AG04450 (cell line): ENCODE data around the gene ERVW-1. TPM values are rescaled to one million over a fixed set of nuclear protein-coding genes. Genes with fewer than 3 reads are reported as not detected.

ENCODE experiments used
- CTCF ChIA-PET: fragments of 300-600, 350-600 bp; formaldehyde crosslinking; extraction: SDS; loops from one replicate; lab custom pipeline; 2022; ENCODE audit warnings: antibody characterized with exemption, inconsistent platforms; lab: Charles Lee
- POLR2A ChIA-PET: fragments of 350-600 bp; formaldehyde crosslinking; extraction: SDS; loops from one replicate; lab custom pipeline; 2021; ENCODE audit warnings: antibody characterized with exemption, inconsistent platforms; lab: Yijun Ruan, JAX
- DNase-seq: peaks from one replicate; pipeline ENCODE4 v3.0.0-alpha.2; 2011; ENCODE audit warnings: low read depth, low spot score
- H3K27ac ChIP-seq: one replicate; pipeline ENCODE4 v1.5.1; 2012; ENCODE audit warnings: low read depth, low read length, control low read depth
- H3K27me3 ChIP-seq: one replicate; pipeline ENCODE4 v1.6.0; 2012; ENCODE audit warnings: low read length; ENCODE audit not compliant: control insufficient read depth, insufficient read depth
- H3K4me3 ChIP-seq: 2 replicates; pipeline ENCODE4 v1.5.1; 2011; ENCODE audit warnings: mild to moderate bottlenecking, low read depth, low read length, control low read depth
- H3K9me3 ChIP-seq: 2 replicates; pipeline ENCODE4 v1.5.1; 2012; ENCODE audit warnings: low read length; ENCODE audit not compliant: control insufficient read depth, insufficient read depth
- polyA plus RNA-seq: library from polyadenylated mRNA; depleted of rRNA; stranded (reverse); fragments of >200 nt; gene quantifications from 2 replicates; pipeline ENCODE4 v1.2.3, GENCODE V29; 2011
- TF ChIP-seq, protein P1 (sequence below): IDR thresholded peaks from 2 replicates; pipeline ENCODE4 v1.5.1; 2011; ENCODE audit warnings: low read depth, low read length, control low read depth, inconsistent platforms

The ERVW-1 gene
- polyA plus RNA-seq, 1 experiment: not detected

DNA sequence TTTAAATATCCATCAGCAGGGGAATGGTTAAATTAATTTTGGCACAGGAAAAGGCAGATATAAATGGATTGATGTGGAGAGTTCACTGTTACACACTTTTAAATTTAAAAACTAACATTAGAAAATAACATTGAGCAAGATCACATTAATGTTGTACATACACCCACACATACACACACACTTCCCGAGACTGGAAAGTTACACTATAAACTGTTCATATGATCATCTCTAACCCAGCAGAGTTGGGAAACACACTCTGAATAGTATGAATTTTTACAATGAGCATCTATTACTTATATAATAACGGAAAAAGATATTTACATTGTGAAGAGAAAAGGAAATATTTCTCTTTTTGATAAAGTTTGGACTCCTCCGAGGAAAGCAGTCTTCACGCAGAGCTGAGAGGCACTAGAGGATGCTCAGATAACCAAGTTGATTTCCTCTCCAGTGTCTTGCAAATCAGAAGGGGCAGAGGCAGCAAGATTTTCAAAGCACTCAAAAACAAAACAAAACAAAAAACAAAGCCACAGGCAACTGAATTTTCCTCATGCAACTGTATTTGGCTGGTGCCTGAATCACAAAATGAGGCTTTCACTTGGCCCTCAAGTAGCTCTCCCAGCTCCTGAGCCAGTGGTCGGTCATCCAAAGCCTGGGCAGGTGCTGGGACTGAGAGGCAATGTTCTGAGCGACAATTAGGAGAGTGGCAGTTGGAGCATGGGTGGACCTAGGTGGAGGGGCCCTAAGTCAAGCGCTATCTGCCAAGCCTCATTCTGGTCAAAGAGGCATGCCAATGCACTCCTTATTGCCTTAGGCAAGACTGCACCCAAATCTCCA lies 40.9 kb downstream of the ERVW-1 start:
- Histone ChIP-seq H3K27ac (no peak overlapping the region), H3K27me3 (peaks cover 11% of the 10 kb centered on the region), H3K9me3 (no peaks in the 10 kb centered on the region), H3K4me3 (no peak overlapping the region)
- ChIA-PET POLR2A (no interaction called here), CTCF (interaction anchor here (1.7 to 1.9 kb wide), 2 partner anchors 10 to 13 kb away, joined by 3 to 15 read pairs; no protein-coding TSS in a partner anchor)
- TF ChIP-seq, protein P1, sequence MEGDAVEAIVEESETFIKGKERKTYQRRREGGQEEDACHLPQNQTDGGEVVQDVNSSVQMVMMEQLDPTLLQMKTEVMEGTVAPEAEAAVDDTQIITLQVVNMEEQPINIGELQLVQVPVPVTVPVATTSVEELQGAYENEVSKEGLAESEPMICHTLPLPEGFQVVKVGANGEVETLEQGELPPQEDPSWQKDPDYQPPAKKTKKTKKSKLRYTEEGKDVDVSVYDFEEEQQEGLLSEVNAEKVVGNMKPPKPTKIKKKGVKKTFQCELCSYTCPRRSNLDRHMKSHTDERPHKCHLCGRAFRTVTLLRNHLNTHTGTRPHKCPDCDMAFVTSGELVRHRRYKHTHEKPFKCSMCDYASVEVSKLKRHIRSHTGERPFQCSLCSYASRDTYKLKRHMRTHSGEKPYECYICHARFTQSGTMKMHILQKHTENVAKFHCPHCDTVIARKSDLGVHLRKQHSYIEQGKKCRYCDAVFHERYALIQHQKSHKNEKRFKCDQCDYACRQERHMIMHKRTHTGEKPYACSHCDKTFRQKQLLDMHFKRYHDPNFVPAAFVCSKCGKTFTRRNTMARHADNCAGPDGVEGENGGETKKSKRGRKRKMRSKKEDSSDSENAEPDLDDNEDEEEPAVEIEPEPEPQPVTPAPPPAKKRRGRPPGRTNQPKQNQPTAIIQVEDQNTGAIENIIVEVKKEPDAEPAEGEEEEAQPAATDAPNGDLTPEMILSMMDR: no peak
- no peak for DNase-seq

- Histone ChIP-seq H3K4me3 (no peak overlapping the region), H3K9me3 (no peaks in the 10 kb centered on the region), H3K27me3 (peaks cover 9% of the 10 kb centered on the region), H3K27ac (no peak overlapping the region)
- DNase-seq: no peak
- TF ChIP-seq, protein P1: no peak
- CTCF ChIA-PET: interaction anchor here (0.6 to 0.7 kb wide), 2 partner anchors 11 to 25 kb away, joined by 3 read pairs; no protein-coding TSS in a partner anchor
- POLR2A ChIA-PET: no interaction called here
Measured at GRCh38 chr7:92435542-92435941, 42.2 kb downstream of the ERVW-1 start.

DNA sequence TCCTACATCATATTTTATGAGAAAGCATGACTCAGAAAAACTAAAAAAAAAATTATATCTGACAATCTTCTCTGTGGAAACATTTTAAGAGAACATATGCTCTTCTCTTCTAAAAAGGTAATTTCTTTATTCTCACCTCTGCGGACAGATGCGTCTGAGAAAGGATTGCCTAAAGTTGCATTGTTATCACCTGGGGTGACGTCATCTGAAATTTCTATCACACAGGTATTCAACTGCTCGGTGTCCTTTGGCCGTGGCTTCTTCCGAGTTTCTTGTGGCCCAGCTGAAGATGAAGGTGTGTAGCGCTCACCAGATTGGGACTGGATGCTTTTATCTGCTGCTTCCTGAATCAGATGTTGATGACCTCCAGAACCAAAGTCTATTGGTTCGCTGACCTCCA lies 44.7 kb downstream of the ERVW-1 start:
- peaks cover 3% of the 10 kb centered on the region for H3K27me3 ChIP-seq
- H3K27ac ChIP-seq: no peak overlapping the region
- TF ChIP-seq, protein P1: no peak
- no peak overlapping the region for H3K4me3 ChIP-seq
- no peak for DNase-seq
- no peaks in the 10 kb centered on the region for H3K9me3 ChIP-seq
- ChIA-PET POLR2A (no interaction called here), CTCF (interaction anchor here (1.3 to 2.2 kb wide), 2 partner anchors 9 to 14 kb away, joined by 4 to 8 read pairs; partner anchors contain the start of gene GATAD1)

DNA sequence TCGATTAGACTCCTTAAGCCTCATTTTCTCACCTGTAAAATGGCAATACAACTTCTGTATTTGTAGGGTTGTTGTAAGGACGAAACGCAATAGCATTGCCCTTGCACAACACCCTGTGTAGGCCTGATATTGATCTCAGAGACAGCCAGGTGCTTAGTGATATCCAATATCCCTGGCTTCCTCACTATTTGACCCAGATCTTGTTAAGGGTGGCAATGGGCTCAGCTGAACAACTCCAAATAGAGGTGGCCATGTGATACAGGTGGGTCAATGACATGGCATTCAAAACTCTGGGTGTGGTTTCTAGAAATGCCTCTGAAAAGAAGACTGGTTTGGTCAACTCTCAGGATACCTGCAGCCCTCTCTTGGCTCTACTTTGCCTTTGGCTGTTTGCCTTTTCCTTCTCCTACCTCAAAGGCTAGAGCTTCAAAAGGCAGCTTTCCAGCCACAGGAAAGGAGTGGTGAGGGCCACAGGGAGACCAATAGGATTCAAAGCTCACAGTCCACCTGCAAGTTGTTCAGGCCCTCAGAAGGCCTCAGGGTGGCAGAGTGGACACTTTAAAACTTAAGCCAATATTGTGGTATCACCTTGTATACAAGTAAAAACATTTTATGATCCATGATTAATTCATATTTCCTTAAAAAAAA lies 45.3 kb downstream of the ERVW-1 start:
- ChIA-PET CTCF (interaction anchor here (2.2 kb wide), 1 partner anchor 15 kb away, joined by 8 read pairs; the partner anchor contains the start of gene GATAD1), POLR2A (no interaction called here)
- Histone ChIP-seq H3K27ac (no peak overlapping the region), H3K9me3 (no peaks in the 10 kb centered on the region), H3K4me3 (no peak overlapping the region), H3K27me3 (peaks cover 3% of the 10 kb centered on the region)
- TF ChIP-seq, protein P1: no peak
- no peak for DNase-seq
